ENCODE data around the gene PEAK1. TPM values are rescaled to one million over a fixed set of nuclear protein-coding genes. Genes with fewer than 3 reads are reported as not detected.

Gene PEAK1
- total RNA-seq, 1 experiment from 2014 or later = 21.2 TPM

DNA sequence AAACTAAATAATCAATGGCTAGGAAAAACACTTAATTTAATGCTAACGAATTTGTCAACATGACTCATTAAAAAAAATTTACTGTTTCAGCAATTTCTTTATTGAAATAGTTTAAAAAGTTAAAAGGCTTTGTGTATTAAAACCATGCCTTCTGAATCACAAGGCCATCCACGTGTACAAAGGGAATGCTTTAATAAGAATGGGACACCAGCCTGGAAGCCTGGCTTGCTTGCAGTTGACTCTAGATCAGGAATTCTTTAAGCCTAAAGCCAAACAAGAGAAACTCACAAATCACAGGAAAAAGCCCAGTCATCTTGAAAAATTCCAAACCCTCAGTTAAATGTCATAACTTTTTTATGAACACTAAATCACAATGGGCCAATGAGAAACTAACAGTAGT lies 137.6 kb downstream of the PEAK1 start:
- no peaks in the 10 kb centered on the region for H3K9me3 Mint-ChIP-seq
- H3K27ac ChIP-seq (ENCODE audit: insufficient read length, low read depth, low read length) = no peak overlapping the region

More for the DNA sequence above, 137.6 kb downstream of the PEAK1 start:
- Mint-ChIP-seq H3K4me1 (peaks cover 25 to 27% of the 10 kb centered on the region in 2 experiments), H3K36me3 (ENCODE audit: insufficient read depth in 1 of 3, low read depth in 3 of 3) (peaks cover 0 to 8% (median 2%) of the 10 kb centered on the region in 3 experiments; a peak in 2 of 7 replicates), H3K27me3 (ENCODE audit: low read depth) (no peaks in the 10 kb centered on the region), H3K27ac (peak overlapping the region; percentile 80 to 94 (median 87); a peak in 6 of 7 replicates), H3K4me3 (peak overlapping the region in 1 of 2 experiments; percentile 4; a peak in 1 of 5 replicates)
- H3K79me1 ChIP-seq (ENCODE audit: insufficient read depth, low read depth, low read length, poor library complexity, severe bottlenecking) = no peaks in the 10 kb centered on the region
- H3K4me2 ChIP-seq (ENCODE audit: insufficient read depth, insufficient read length, low read length) = no peak overlapping the region
- no peak overlapping the region for H3K9ac ChIP-seq (ENCODE audit: extremely low read depth, insufficient read length, low read length)
- no peak overlapping the region for H2AK5ac ChIP-seq (ENCODE audit: insufficient read length, low read length)
- no peaks in the 10 kb centered on the region for H3K79me2 ChIP-seq (ENCODE audit: insufficient read depth, low read length)
- no peak overlapping the region for H3T11ph ChIP-seq (ENCODE audit: low read length)
- H3K9me3 ChIP-seq (ENCODE audit: control insufficient read depth, low read depth, low read length) = no peaks in the 10 kb centered on the region
- H3K23me2 ChIP-seq (ENCODE audit: insufficient read length, low read depth, low read length, poor library complexity, severe bottlenecking) = no peaks in the 10 kb centered on the region
- no peak overlapping the region for H4K8ac ChIP-seq (replicated peaks; ENCODE audit: insufficient read length, low read depth, low read length)
- H2BK5ac ChIP-seq (ENCODE audit: insufficient read length, low read length) = no peak overlapping the region
- H2AFZ ChIP-seq (ENCODE audit: low read length) = no peak overlapping the region
- no peak overlapping the region for H4K5ac ChIP-seq (ENCODE audit: insufficient read length, low read depth, low read length)
- no peak overlapping the region for H3K56ac ChIP-seq (ENCODE audit: insufficient read length, low read depth, low read length)
- DNase-seq = peak; percentile 31
- no peak overlapping the region for H2BK20ac ChIP-seq (ENCODE audit: low read depth, low read length, poor library complexity, severe bottlenecking)
- no peak overlapping the region for H2BK120ac ChIP-seq (ENCODE audit: low read depth, low read length, poor library complexity, severe bottlenecking)
- H2BK15ac ChIP-seq (ENCODE audit: low read depth, low read length) = no peak overlapping the region
- WGBS (ENCODE audit: extremely low coverage, insufficient read length, low lambda C conversion rate) = no CpG with 5 or more reads among the region's 2 CpGs
- H3K27me3 ChIP-seq (ENCODE audit: insufficient read depth, low read length) = no peaks in the 10 kb centered on the region
- H3K4ac ChIP-seq (ENCODE audit: low read depth, low read length) = no peak overlapping the region
- H4K91ac ChIP-seq (ENCODE audit: insufficient read length, low read depth, low read length) = no peak overlapping the region
- TF ChIP-seq, protein P1, sequence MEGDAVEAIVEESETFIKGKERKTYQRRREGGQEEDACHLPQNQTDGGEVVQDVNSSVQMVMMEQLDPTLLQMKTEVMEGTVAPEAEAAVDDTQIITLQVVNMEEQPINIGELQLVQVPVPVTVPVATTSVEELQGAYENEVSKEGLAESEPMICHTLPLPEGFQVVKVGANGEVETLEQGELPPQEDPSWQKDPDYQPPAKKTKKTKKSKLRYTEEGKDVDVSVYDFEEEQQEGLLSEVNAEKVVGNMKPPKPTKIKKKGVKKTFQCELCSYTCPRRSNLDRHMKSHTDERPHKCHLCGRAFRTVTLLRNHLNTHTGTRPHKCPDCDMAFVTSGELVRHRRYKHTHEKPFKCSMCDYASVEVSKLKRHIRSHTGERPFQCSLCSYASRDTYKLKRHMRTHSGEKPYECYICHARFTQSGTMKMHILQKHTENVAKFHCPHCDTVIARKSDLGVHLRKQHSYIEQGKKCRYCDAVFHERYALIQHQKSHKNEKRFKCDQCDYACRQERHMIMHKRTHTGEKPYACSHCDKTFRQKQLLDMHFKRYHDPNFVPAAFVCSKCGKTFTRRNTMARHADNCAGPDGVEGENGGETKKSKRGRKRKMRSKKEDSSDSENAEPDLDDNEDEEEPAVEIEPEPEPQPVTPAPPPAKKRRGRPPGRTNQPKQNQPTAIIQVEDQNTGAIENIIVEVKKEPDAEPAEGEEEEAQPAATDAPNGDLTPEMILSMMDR (conservative IDR thresholded peaks at IDR 0.05) = no peak
- H3K18ac ChIP-seq (ENCODE audit: insufficient read length, low read depth, low read length) = no peak overlapping the region
- H4K20me1 ChIP-seq (ENCODE audit: control insufficient read depth, insufficient read depth, insufficient read length) = no peaks in the 10 kb centered on the region
- H2BK12ac ChIP-seq (ENCODE audit: insufficient read length, low read depth, low read length) = no peak overlapping the region
- no peaks in the 10 kb centered on the region for H3K4me1 ChIP-seq (ENCODE audit: insufficient read depth, low read length)
- H3K14ac ChIP-seq (ENCODE audit: insufficient read depth, low read length) = no peak overlapping the region
- H3K23ac ChIP-seq (ENCODE audit: insufficient read length, low read depth, low read length) = no peak overlapping the region

All from H9 (cell line).